Chondrocyte (in vitro differentiated cells): Measurements from ENCODE around the gene KCNMB4. TPM values are rescaled to one million over a fixed set of nuclear protein-coding genes. Genes with fewer than 3 reads are reported as not detected.
A peak's percentile ranks its signal among the peaks of the same experiment; 100 is the strongest.

Experiments
- DNase-seq: peaks from one replicate; pipeline ENCODE4 v3.0.0; 2021; ENCODE audit warnings: mixed read lengths, low spot score
- H3K27ac Mint-ChIP-seq: one replicate; pipeline ENCODE4 v1.8.0; 2021; ENCODE audit warnings: mild to moderate bottlenecking, moderate library complexity, mixed read lengths; ENCODE audit not compliant: unreplicated experiment
- H3K27me3 Mint-ChIP-seq: 2 replicates; pipeline ENCODE4 v1.8.0; 2021; ENCODE audit warnings: low read depth, mixed read lengths
- H3K36me3 Mint-ChIP-seq: 2 replicates; pipeline ENCODE4 v1.8.0; 2021; ENCODE audit warnings: low read depth, mixed read lengths
- H3K4me1 Mint-ChIP-seq: 2 replicates; pipeline ENCODE4 v1.8.0; 2021; ENCODE audit warnings: low read depth, mild to moderate bottlenecking, mixed read lengths
- H3K4me3 Mint-ChIP-seq: one replicate; pipeline ENCODE4 v1.8.0; 2021; ENCODE audit warnings: mild to moderate bottlenecking, moderate library complexity, mixed read lengths; ENCODE audit not compliant: unreplicated experiment
- H3K9me3 Mint-ChIP-seq: 2 replicates; pipeline ENCODE4 v1.8.0; 2021; ENCODE audit warnings: low read depth, mixed read lengths
- total RNA-seq: library from RNA; stranded (reverse); gene quantifications from 3 replicates; pipeline ENCODE4 v1.2.1, GENCODE V29; 2021
- TF ChIP-seq, protein P1 (sequence below): fragments of 200-600 bp; sonication (generic); IDR thresholded peaks from 2 replicates; pipeline ENCODE4 v1.5.0; 2021; ENCODE audit warnings: antibody characterized with exemption, mild to moderate bottlenecking, moderate library complexity

Gene KCNMB4
- total RNA-seq, 1 donor from 2014 or later, result 3.3 TPM

DNA sequence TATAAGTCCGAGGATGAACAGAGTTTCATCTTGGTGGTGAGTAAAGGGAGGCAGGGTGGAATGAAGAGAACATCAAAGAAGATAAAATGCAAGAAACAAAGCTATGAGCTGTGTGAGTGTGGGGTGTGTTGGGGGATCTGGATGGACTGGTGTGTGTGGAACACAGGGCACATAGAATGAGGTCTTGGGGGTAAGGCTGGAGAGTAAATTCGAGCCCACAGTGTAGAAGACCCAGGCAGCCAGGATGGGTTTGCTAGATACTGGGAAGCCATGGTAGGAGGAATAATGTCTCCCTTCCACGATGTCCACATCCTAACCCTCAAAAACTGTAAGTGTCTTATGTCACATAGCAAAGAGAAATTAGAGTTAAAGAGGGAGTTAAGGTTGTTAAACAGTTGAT, 6.8 kb downstream of the KCNMB4 start:
- Mint-ChIP-seq H3K36me3 (peaks cover 4% of the 10 kb centered on the region), H3K27me3 (no peaks in the 10 kb centered on the region), H3K4me3 (no peak overlapping the region), H3K9me3 (no peaks in the 10 kb centered on the region), H3K27ac (no peak overlapping the region), H3K4me1 (peaks cover under 1% of the 10 kb centered on the region)
- TF ChIP-seq, protein P1, sequence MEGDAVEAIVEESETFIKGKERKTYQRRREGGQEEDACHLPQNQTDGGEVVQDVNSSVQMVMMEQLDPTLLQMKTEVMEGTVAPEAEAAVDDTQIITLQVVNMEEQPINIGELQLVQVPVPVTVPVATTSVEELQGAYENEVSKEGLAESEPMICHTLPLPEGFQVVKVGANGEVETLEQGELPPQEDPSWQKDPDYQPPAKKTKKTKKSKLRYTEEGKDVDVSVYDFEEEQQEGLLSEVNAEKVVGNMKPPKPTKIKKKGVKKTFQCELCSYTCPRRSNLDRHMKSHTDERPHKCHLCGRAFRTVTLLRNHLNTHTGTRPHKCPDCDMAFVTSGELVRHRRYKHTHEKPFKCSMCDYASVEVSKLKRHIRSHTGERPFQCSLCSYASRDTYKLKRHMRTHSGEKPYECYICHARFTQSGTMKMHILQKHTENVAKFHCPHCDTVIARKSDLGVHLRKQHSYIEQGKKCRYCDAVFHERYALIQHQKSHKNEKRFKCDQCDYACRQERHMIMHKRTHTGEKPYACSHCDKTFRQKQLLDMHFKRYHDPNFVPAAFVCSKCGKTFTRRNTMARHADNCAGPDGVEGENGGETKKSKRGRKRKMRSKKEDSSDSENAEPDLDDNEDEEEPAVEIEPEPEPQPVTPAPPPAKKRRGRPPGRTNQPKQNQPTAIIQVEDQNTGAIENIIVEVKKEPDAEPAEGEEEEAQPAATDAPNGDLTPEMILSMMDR, result no peak
- DNase-seq, result no peak

DNA sequence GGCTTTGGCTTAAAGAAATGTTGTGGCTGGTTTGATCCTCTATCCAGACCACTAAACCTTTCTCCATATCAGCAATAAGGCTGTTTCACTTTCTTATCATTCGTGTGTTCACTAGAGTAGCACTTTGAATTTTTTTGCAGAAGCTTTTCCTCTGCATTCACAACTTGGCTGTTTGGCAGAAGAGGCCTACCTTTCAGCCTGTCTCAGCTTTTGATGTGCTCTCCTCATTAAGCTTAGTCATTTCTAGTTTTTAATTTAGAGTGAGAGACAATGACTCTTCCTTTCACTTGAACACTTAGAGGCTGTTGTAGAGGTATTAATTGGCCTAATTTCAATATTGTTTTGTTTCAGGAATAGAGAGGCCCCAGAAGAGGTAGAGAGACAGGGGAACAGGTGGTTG, 13.8 kb downstream of the KCNMB4 start:
- Mint-ChIP-seq H3K4me1 (no peaks in the 10 kb centered on the region), H3K36me3 (peaks cover 6% of the 10 kb centered on the region), H3K4me3 (no peak overlapping the region), H3K9me3 (peaks cover 14% of the 10 kb centered on the region), H3K27me3 (no peaks in the 10 kb centered on the region), H3K27ac (no peak overlapping the region)
- DNase-seq, result no peak
- TF ChIP-seq, protein P1, result no peak

DNA sequence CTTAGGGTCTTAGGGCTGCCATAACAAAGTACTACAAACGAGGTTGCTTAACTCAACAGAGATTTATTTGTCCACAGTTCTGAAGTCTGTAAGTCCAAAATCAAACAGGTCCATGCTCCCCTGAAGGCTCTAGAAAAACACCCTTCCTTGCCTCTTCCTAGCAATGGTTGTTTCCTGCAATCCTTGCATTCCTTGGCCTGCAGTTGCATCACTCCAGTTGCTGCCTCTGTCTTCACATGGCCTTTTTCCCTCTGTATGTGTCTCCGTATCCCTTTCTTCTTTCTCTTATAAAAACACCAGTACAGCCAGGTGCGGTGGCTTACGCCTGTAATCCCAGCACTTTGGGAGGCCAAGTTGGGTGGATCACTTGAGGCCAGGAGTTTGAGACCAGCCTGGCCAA, 17.4 kb downstream of the KCNMB4 start:
- Mint-ChIP-seq H3K27me3 (no peaks in the 10 kb centered on the region), H3K36me3 (peaks cover 4% of the 10 kb centered on the region), H3K4me1 (no peaks in the 10 kb centered on the region), H3K4me3 (no peak overlapping the region), H3K9me3 (peaks cover 15% of the 10 kb centered on the region), H3K27ac (no peak overlapping the region)
- TF ChIP-seq, protein P1, result no peak
- DNase-seq, result no peak

DNA sequence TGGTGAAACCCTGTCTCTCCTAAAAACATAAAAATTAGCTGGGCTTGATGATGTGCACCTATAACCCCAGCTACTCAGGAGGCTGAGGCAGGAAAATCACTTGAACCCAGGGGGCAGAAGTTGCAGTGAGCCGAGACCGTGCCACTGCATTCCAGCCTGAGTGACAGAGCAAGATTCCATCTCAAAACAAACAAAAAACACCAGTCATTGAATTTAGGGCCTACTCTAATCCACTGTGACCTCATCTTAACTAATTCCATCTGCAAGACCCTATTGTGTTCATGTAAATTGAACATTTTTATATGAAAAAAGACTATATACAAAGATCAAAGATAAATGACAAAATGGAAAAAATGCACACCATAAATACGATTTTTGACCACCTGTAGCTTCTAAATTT, 17.8 kb downstream of the KCNMB4 start:
- Mint-ChIP-seq H3K27ac (peak overlapping the region; percentile 38), H3K4me3 (no peak overlapping the region), H3K9me3 (peaks cover 14% of the 10 kb centered on the region), H3K27me3 (no peaks in the 10 kb centered on the region), H3K4me1 (no peaks in the 10 kb centered on the region), H3K36me3 (peaks cover 2% of the 10 kb centered on the region)
- no peak for DNase-seq
- TF ChIP-seq, protein P1, result no peak

DNA sequence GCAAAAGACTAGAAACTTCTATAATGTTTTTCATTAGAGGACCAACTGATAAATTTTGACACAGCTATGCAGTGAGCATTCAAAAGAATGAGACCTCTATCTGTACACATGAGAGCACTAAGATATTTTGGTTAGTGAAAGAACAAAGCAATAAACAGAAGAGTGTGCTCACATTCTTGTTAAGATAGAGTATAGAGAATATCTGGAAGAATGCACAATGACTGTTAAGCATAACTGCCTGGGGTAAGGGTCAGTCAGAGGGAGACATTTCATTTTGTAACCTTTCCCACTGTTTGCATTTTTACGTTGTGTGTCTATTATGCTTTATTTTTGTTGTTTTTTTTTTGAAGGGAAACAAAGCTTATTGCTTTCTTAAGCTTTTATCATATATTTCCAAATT, 20.7 kb downstream of the KCNMB4 start:
- TF ChIP-seq, protein P1, result no peak
- Mint-ChIP-seq H3K27ac (no peak overlapping the region), H3K27me3 (no peaks in the 10 kb centered on the region), H3K4me3 (no peak overlapping the region), H3K36me3 (peaks cover 5% of the 10 kb centered on the region), H3K4me1 (no peaks in the 10 kb centered on the region), H3K9me3 (peaks cover 15% of the 10 kb centered on the region)
- DNase-seq, result no peak
